Measurements from ENCODE around the gene CPSF3. TPM values are rescaled to one million over a fixed set of nuclear protein-coding genes. Genes with fewer than 3 reads are reported as not detected.

CPSF3 gene
- total and polyA plus RNA-seq, 2 donors (not counting 1 experiment from before 2014, with no cell fraction given) = 13.0 to 28.4 TPM

- no CpG with 5 or more reads among the region's 1 CpG for WGBS (ENCODE audit: insufficient coverage)
- DNase-seq = no peak
- POLR2A ChIA-PET = no interaction called here
These were observed 70.6 kb downstream of the CPSF3 start for GRCh38 chr2:9494081-9494480.

GRCh38 chr2:9497017-9497416 lies 73.6 kb downstream of the CPSF3 start:
- TF ChIP-seq CTCF (IDR thresholded peaks at IDR 0.05) = no peak
- TF ChIP-seq EZH2 (IDR thresholded peaks at IDR 0.05; ENCODE audit: borderline replicate concordance, insufficient read depth, low read depth, low read length, poor library complexity, severe bottlenecking) = no peak
- H3K4me3 Mint-ChIP-seq = no peak overlapping the region

More at GRCh38 chr2:9494081-9494480, 70.6 kb downstream of the CPSF3 start:
- no peaks in the 10 kb centered on the region for H3K27me3 ChIP-seq (replicated peaks in 1 of 4; ENCODE audit: control extremely low read depth in 1 of 4, control insufficient read depth in 3 of 4, insufficient read depth in 4 of 4, low read length in 3 of 4)
- no peak overlapping the region for H3K9ac ChIP-seq (ENCODE audit: low read length)
- intact Hi-C loops (cut with micrococcal nuclease) = no loop called here
- peaks cover 6% of the 10 kb centered on the region for H4K20me1 ChIP-seq (ENCODE audit: control insufficient read depth, insufficient read depth, low read length, poor library complexity, severe bottlenecking)
- no peak overlapping the region for H3K4me3 Mint-ChIP-seq
- TF ChIP-seq EZH2 (IDR thresholded peaks at IDR 0.05; ENCODE audit: borderline replicate concordance, insufficient read depth, low read depth, low read length, poor library complexity, severe bottlenecking) (no peak), CTCF (IDR thresholded peaks at IDR 0.05) (no peak)
- H3K36me3 ChIP-seq (replicated peaks in 1 of 2; ENCODE audit: control extremely low read depth in 1 of 2, control insufficient read depth in 1 of 2, extremely low read depth in 1 of 2, insufficient read depth in 2 of 2, low read length in 1 of 2) = peaks cover 12 to 89% of the 10 kb centered on the region in 2 experiments
- no peak overlapping the region for H2AFZ ChIP-seq (ENCODE audit: insufficient read depth, low read depth, low read length, poor library complexity, severe bottlenecking)
- H3K27ac ChIP-seq (ENCODE audit: low read length in 2 of 2) = no peak overlapping the region
- H3K4me1 Mint-ChIP-seq = no peaks in the 10 kb centered on the region
- no peak overlapping the region for H3K4me2 ChIP-seq (replicated peaks; ENCODE audit: low read depth, low read length, poor library complexity, severe bottlenecking)
- no peak overlapping the region for H3K27ac Mint-ChIP-seq
- H3K79me2 ChIP-seq (ENCODE audit: control insufficient read depth, insufficient read depth, low read length) = no peaks in the 10 kb centered on the region
- no peaks in the 10 kb centered on the region for H3K9me3 ChIP-seq (ENCODE audit: control extremely low read depth in 1 of 3, control insufficient read depth in 2 of 3, insufficient read depth in 1 of 3, low read length in 2 of 3)
- no peak overlapping the region for H3K4me3 ChIP-seq (ENCODE audit: control extremely low read depth in 1 of 5, extremely low read depth in 1 of 5, insufficient read depth in 1 of 5, low read depth in 2 of 5, low read length in 4 of 5)
- ATAC-seq (ENCODE audit: low read depth) = no peak
- CTCF ChIA-PET = no interaction called here
- no peaks in the 10 kb centered on the region for H3K9me3 Mint-ChIP-seq (ENCODE audit: insufficient read depth)
- H3K27me3 Mint-ChIP-seq = no peaks in the 10 kb centered on the region
- no peaks in the 10 kb centered on the region for H3K4me1 ChIP-seq (ENCODE audit: control insufficient read depth in 2 of 2, insufficient read depth in 2 of 2, low read length in 2 of 2)

More at GRCh38 chr2:9497017-9497416, 73.6 kb downstream of the CPSF3 start:
- Histone ChIP-seq H3K9ac (ENCODE audit: low read length) (no peak overlapping the region), H3K27ac (ENCODE audit: low read length in 2 of 2) (no peak overlapping the region), H3K36me3 (replicated peaks in 1 of 2; ENCODE audit: control extremely low read depth in 1 of 2, control insufficient read depth in 1 of 2, extremely low read depth in 1 of 2, insufficient read depth in 2 of 2, low read length in 1 of 2) (peaks cover 22 to 83% of the 10 kb centered on the region in 2 experiments), H3K79me2 (ENCODE audit: control insufficient read depth, insufficient read depth, low read length) (no peaks in the 10 kb centered on the region), H3K4me1 (ENCODE audit: control insufficient read depth in 2 of 2, insufficient read depth in 2 of 2, low read length in 2 of 2) (no peaks in the 10 kb centered on the region), H4K20me1 (ENCODE audit: control insufficient read depth, insufficient read depth, low read length, poor library complexity, severe bottlenecking) (peaks cover 20% of the 10 kb centered on the region), H3K4me2 (replicated peaks; ENCODE audit: low read depth, low read length, poor library complexity, severe bottlenecking) (no peak overlapping the region), H3K9me3 (ENCODE audit: control extremely low read depth in 1 of 3, control insufficient read depth in 2 of 3, insufficient read depth in 1 of 3, low read length in 2 of 3) (no peaks in the 10 kb centered on the region), H2AFZ (ENCODE audit: insufficient read depth, low read depth, low read length, poor library complexity, severe bottlenecking) (no peak overlapping the region), H3K4me3 (ENCODE audit: control extremely low read depth in 1 of 5, extremely low read depth in 1 of 5, insufficient read depth in 1 of 5, low read depth in 2 of 5, low read length in 4 of 5) (no peak overlapping the region), H3K27me3 (replicated peaks in 1 of 4; ENCODE audit: control extremely low read depth in 1 of 4, control insufficient read depth in 3 of 4, insufficient read depth in 4 of 4, low read length in 3 of 4) (no peaks in the 10 kb centered on the region)
- no peaks in the 10 kb centered on the region for H3K9me3 Mint-ChIP-seq (ENCODE audit: insufficient read depth)
- intact Hi-C loops (cut with micrococcal nuclease) = no loop called here
- WGBS (ENCODE audit: insufficient coverage) = 96% methylated on average over 4 of the region's 4 CpGs
- CTCF ChIA-PET = no interaction called here
- ATAC-seq (ENCODE audit: low read depth) (no peak), DNase-seq (no peak)
- H3K27me3 Mint-ChIP-seq = no peaks in the 10 kb centered on the region
- no peaks in the 10 kb centered on the region for H3K4me1 Mint-ChIP-seq
- POLR2A ChIA-PET = no interaction called here
- no peak overlapping the region for H3K27ac Mint-ChIP-seq

All from B cell (primary cell).